SK-N-SH treated with all-trans-retinoic acid at 6 μM for 48 hours (cell line): ENCODE measurements around the gene RASA4B.
A peak's percentile ranks its signal among the peaks of the same experiment; 100 is the strongest.

Source experiments
- ATAC-seq: fragments of 200-7000 bp; cut with Tn5 transposase; 3 replicates; pipeline ENCODE4 v1.9.1; 2020; ENCODE audit warnings: mild to moderate bottlenecking, moderate library complexity
- ARNTL ChIP-seq: fragments of 450-650 bp; formaldehyde crosslinking; IDR thresholded peaks from 2 replicates; pipeline ENCODE4 v1.5.0; 2020; ENCODE audit warnings: low read depth, mild to moderate bottlenecking, moderate library complexity, borderline replicate concordance
- BACH2 ChIP-seq: fragments of 250-450 bp; sonication (Bioruptor Pico); IDR thresholded peaks from 2 replicates; pipeline ENCODE4 v1.9.0; 2021; ENCODE audit warnings: mild to moderate bottlenecking, borderline replicate concordance
- CSDC2 ChIP-seq: fragments of 250-450 bp; sonication (Bioruptor Pico); IDR thresholded peaks from 2 replicates; pipeline ENCODE4 v1.5.0; 2020; ENCODE audit warnings: mild to moderate bottlenecking, moderate library complexity
- ESRRG ChIP-seq: fragments of 250-450 bp; sonication (Bioruptor Pico); IDR thresholded peaks from 2 replicates; pipeline ENCODE4 v1.6.1; 2021; ENCODE audit warnings: mild to moderate bottlenecking
- GLIS3 ChIP-seq: fragments of 250-450 bp; sonication (Bioruptor Pico); IDR thresholded peaks from 2 replicates; pipeline ENCODE4 v1.5.0; 2020; ENCODE audit warnings: mild to moderate bottlenecking, moderate library complexity
- ISL1 ChIP-seq: fragments of 250-450 bp; sonication (Bioruptor Pico); IDR thresholded peaks from 2 replicates; pipeline ENCODE4 v2.1.2; 2022; ENCODE audit warnings: mild to moderate bottlenecking, moderate library complexity
- OSR1 ChIP-seq: fragments of 250-450 bp; sonication (Bioruptor Pico); IDR thresholded peaks from 2 replicates; pipeline ENCODE4 v1.8.0; 2022; ENCODE audit warnings: moderate library complexity, mild to moderate bottlenecking, inconsistent platforms
- PPARA ChIP-seq: fragments of 250-450 bp; sonication (Bioruptor Pico); IDR thresholded peaks from 2 replicates; pipeline ENCODE4 v1.5.0; 2020; ENCODE audit warnings: mild to moderate bottlenecking, borderline replicate concordance
- RARB ChIP-seq: fragments of 250-450 bp; sonication (Bioruptor Pico); IDR thresholded peaks from 2 replicates; pipeline ENCODE4 v1.8.0; 2021; ENCODE audit warnings: mild to moderate bottlenecking, moderate library complexity
- TCF4 ChIP-seq: fragments of 250-450 bp; sonication (Bioruptor Pico); IDR thresholded peaks from 2 replicates; pipeline ENCODE4 v1.8.0; 2021; ENCODE audit warnings: mild to moderate bottlenecking, moderate library complexity, borderline replicate concordance
- TOX ChIP-seq: fragments of 250-450 bp; sonication (Bioruptor Pico); IDR thresholded peaks from 2 replicates; pipeline ENCODE4 v1.8.0; 2021; ENCODE audit warnings: mild to moderate bottlenecking, moderate library complexity, borderline replicate concordance
- ZFP3 ChIP-seq: fragments of 250-450 bp; sonication (Bioruptor Pico); IDR thresholded peaks from 2 replicates; pipeline ENCODE4 v1.5.0; 2020; ENCODE audit warnings: mild to moderate bottlenecking, moderate library complexity
- ZFP30 ChIP-seq: fragments of 450-650 bp; formaldehyde crosslinking; IDR thresholded peaks from 2 replicates; pipeline ENCODE4 v1.5.0; 2022; ENCODE audit warnings: mild to moderate bottlenecking, moderate library complexity
- ZNF565 ChIP-seq: fragments of 450-650 bp; formaldehyde crosslinking; conservative IDR thresholded peaks from 2 replicates; pipeline ENCODE4 v1.5.0; 2020; ENCODE audit warnings: low read depth, mild to moderate bottlenecking, moderate library complexity
- ZNF70 ChIP-seq: fragments of 450-650 bp; formaldehyde crosslinking; IDR thresholded peaks from 2 replicates; pipeline ENCODE4 v1.5.0; 2020; ENCODE audit warnings: mild to moderate bottlenecking, moderate library complexity
- ZNF8 ChIP-seq: fragments of 450-650 bp; formaldehyde crosslinking; IDR thresholded peaks from 2 replicates; pipeline ENCODE4 v1.5.0; 2020; ENCODE audit warnings: mild to moderate bottlenecking, moderate library complexity
- TF ChIP-seq, protein P1 (sequence below): fragments of 250-450 bp; sonication (Bioruptor Pico); IDR thresholded peaks from 2 replicates; pipeline ENCODE4 v1.5.1; 2020; ENCODE audit warnings: low read depth, mild to moderate bottlenecking, moderate library complexity
- TF ChIP-seq, protein P2 (sequence below): fragments of 250-450 bp; sonication (Bioruptor Pico); IDR thresholded peaks from 2 replicates; pipeline ENCODE4 v1.8.0; 2020; ENCODE audit warnings: mild to moderate bottlenecking, moderate library complexity, borderline replicate concordance
- TF ChIP-seq, protein P3 (sequence below): fragments of 250-450 bp; sonication (Bioruptor Pico); IDR thresholded peaks from 2 replicates; pipeline ENCODE4 v1.5.0; 2020; ENCODE audit warnings: mild to moderate bottlenecking, moderate library complexity
- TF ChIP-seq, protein P4 (sequence below): fragments of 250-450 bp; sonication (Bioruptor Pico); IDR thresholded peaks from 2 replicates; pipeline ENCODE4 v1.5.1; 2021; ENCODE audit warnings: mild to moderate bottlenecking, moderate library complexity

RASA4B gene

DNA sequence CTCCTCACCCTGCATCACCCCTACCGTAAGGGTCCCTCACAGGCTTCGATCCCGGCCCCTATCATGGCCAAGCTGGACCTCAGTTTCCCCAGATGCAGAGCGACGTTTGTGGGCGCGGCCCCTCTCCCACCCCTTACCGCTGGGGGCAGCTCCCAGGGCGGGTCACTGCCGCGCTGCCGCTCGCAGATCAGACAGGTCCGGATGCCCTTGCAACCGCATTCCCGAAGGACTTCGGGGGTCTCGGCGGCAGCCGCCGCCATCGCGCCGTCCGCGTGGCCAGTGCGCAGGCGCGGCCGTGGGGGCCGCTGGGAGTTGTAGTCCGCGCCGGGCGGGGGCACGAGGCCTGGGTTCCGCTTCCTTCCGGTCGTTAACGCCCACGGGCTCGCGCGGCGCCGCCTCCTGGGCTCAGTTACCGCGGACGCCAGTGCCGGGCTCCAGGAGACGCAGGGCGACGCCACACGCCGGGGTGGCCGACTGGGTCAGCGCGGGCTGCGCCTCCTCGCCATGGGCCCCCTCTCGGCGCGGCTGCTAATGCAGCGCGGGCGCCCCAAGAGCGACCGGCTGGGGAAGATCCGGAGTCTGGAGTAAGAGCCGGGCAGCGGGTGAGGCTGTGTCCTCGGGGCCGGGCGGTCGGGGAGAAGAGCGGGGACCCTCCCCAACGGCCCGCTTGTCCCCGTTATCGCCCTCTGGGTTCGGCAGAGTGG, 52.8 kb downstream of the RASA4B start, which contains the start of the genes ALKBH4 and LRWD1:
TSS of gene ALKBH4 (minus strand) at position 287 of the 704 bp plus-strand sequence. CDS start at position 260, 27 bp downstream.
TSS of gene LRWD1 (plus strand) at position 408 of the 704 bp plus-strand sequence. CDS start at position 505, 97 bp downstream.
- TF ChIP-seq ZFP3 (0 out of 2 replicates have a peak, but pooled peaks have one; percentile 16), PPARA (no peak)
- peak; percentile 87 for ATAC-seq

DNA sequence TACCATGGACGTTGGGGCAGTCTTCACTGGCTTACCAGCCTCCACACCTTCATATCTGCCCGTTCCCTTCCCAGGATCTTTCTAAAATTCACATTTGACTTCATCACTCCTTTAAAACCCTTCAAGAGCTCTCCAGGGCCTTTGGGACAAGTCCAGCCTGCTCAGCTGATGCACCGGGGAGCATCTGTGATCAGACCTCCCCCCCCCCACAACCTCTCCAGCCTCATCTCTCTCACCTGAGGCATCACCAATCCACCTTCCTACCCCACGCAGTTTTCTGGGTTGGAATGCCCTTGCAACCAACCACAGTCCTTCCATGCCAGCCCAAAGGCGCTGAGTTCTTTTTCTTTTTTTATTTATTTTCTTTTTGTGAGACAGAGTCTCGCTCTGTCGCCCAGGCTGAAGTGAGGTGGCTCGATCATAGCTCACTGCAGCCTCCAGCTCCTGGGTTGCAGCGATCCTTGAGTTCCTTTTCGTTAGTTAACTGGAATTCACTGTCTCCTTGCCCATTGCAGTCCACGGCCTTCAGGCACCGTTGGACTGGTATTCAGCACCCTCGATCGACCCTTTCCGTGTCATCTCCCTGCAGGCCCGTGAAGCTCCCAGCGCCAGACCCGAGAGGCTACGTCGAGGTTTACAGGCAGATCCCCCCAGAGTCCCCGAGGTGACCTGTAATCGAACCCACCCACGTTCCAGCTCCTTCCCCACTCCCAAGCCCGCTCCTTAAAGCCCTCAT, 53.6 kb downstream of the RASA4B start:
- peak; percentile 15 for ATAC-seq
- no peak for TF ChIP-seq PPARA
- TF ChIP-seq, protein P1, sequence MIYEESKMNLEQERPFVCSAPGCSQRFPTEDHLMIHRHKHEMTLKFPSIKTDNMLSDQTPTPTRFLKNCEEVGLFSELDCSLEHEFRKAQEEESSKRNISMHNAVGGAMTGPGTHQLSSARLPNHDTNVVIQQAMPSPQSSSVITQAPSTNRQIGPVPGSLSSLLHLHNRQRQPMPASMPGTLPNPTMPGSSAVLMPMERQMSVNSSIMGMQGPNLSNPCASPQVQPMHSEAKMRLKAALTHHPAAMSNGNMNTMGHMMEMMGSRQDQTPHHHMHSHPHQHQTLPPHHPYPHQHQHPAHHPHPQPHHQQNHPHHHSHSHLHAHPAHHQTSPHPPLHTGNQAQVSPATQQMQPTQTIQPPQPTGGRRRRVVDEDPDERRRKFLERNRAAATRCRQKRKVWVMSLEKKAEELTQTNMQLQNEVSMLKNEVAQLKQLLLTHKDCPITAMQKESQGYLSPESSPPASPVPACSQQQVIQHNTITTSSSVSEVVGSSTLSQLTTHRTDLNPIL, result no peak
- TF ChIP-seq ISL1 (CRISPR knock-in tag), result no peak
- TF ChIP-seq ARNTL, result no peak
- TF ChIP-seq, protein P2, sequence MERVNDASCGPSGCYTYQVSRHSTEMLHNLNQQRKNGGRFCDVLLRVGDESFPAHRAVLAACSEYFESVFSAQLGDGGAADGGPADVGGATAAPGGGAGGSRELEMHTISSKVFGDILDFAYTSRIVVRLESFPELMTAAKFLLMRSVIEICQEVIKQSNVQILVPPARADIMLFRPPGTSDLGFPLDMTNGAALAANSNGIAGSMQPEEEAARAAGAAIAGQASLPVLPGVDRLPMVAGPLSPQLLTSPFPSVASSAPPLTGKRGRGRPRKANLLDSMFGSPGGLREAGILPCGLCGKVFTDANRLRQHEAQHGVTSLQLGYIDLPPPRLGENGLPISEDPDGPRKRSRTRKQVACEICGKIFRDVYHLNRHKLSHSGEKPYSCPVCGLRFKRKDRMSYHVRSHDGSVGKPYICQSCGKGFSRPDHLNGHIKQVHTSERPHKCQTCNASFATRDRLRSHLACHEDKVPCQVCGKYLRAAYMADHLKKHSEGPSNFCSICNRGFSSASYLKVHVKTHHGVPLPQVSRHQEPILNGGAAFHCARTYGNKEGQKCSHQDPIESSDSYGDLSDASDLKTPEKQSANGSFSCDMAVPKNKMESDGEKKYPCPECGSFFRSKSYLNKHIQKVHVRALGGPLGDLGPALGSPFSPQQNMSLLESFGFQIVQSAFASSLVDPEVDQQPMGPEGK, result no peak
- no peak for TF ChIP-seq GLIS3 (CRISPR knock-in tag)
- no peak for TF ChIP-seq ZFP30 (CRISPR knock-in tag)
- TF ChIP-seq TCF4 (CRISPR knock-in tag), result no peak

DNA sequence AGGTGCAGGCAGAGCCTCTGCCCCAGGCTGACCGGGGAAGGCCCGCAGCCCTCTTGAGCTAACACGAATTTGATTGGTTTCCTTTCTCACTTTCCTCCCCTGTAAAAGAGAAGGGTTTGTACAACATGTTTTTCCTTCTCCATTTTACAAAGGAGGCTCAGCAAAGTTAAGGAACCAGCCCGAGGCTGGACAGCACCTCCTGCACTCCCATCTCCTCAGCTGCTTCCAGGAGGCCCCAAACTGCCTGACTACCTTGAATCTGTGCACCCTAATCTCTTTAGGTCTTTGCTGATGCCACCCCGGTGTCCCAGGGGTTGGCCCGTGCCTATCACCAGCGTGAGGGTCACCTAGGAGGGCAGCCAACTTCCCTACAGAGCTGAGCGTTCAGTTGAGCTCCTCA, 57.1 kb downstream of the RASA4B start:
- TF ChIP-seq, protein P1, result no peak
- no peak for TF ChIP-seq CSDC2
- no peak for TF ChIP-seq ZNF8 (CRISPR knock-in tag)
- TF ChIP-seq, protein P3, sequence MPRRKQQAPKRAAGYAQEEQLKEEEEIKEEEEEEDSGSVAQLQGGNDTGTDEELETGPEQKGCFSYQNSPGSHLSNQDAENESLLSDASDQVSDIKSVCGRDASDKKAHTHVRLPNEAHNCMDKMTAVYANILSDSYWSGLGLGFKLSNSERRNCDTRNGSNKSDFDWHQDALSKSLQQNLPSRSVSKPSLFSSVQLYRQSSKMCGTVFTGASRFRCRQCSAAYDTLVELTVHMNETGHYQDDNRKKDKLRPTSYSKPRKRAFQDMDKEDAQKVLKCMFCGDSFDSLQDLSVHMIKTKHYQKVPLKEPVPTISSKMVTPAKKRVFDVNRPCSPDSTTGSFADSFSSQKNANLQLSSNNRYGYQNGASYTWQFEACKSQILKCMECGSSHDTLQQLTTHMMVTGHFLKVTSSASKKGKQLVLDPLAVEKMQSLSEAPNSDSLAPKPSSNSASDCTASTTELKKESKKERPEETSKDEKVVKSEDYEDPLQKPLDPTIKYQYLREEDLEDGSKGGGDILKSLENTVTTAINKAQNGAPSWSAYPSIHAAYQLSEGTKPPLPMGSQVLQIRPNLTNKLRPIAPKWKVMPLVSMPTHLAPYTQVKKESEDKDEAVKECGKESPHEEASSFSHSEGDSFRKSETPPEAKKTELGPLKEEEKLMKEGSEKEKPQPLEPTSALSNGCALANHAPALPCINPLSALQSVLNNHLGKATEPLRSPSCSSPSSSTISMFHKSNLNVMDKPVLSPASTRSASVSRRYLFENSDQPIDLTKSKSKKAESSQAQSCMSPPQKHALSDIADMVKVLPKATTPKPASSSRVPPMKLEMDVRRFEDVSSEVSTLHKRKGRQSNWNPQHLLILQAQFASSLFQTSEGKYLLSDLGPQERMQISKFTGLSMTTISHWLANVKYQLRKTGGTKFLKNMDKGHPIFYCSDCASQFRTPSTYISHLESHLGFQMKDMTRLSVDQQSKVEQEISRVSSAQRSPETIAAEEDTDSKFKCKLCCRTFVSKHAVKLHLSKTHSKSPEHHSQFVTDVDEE, result no peak
- no peak for TF ChIP-seq ZNF565 (CRISPR knock-in tag)
- TF ChIP-seq, protein P4, sequence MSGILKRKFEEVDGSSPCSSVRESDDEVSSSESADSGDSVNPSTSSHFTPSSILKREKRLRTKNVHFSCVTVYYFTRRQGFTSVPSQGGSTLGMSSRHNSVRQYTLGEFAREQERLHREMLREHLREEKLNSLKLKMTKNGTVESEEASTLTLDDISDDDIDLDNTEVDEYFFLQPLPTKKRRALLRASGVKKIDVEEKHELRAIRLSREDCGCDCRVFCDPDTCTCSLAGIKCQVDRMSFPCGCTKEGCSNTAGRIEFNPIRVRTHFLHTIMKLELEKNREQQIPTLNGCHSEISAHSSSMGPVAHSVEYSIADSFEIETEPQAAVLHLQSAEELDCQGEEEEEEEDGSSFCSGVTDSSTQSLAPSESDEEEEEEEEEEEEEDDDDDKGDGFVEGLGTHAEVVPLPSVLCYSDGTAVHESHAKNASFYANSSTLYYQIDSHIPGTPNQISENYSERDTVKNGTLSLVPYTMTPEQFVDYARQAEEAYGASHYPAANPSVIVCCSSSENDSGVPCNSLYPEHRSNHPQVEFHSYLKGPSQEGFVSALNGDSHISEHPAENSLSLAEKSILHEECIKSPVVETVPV (CRISPR knock-in tag), result no peak
- no peak for TF ChIP-seq RARB (CRISPR knock-in tag)
- TF ChIP-seq ZNF70 (CRISPR knock-in tag), result no peak
- no peak for TF ChIP-seq TOX (CRISPR knock-in tag)
- ATAC-seq, result no peak

DNA sequence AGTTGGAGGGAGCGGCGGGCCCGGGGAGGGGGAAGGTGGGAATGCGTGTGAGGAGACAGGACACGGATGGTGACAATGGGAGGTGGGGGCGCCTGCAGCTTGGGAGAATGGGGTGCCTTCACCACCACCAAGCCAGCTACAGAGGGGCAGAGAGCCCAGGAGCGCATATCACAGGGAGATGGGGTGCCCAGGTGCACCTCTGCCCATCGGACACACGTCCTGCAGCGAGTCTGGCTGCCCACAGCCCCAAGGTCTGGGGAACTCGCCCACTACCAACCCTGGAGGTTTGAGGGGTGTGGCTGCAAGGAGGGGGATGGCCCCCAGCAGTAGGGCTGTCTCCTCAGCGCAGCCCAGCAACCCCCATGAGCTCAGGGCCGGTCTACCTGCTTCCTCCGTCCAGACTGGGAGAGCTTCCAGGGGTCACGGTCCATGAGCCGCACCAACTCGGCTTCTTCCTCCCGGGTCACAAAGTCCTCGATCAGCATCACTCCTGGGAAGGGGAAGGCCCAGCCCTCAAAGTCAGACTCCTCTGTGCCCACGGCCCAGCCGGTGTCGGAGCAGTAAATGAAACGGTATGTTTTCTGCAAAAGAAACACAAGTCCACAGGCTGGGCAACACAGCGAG, 58.2 kb downstream of the RASA4B start:
- no peak for ATAC-seq
- TF ChIP-seq ESRRG (CRISPR knock-in tag), result no peak
- no peak for TF ChIP-seq ARNTL
- no peak for TF ChIP-seq BACH2 (CRISPR knock-in tag)
- TF ChIP-seq CSDC2, result no peak
- no peak for TF ChIP-seq PPARA
- TF ChIP-seq ZFP3, result no peak
- TF ChIP-seq TOX (CRISPR knock-in tag), result no peak
- no peak for TF ChIP-seq OSR1 (CRISPR knock-in tag)
- TF ChIP-seq ZFP30 (CRISPR knock-in tag), result no peak
